GM18870 (cell line): Measurements from ENCODE around the gene RGS3.

Experiments used
- ATAC-seq: cut with Tn5 transposase; IDR thresholded peaks from one replicate; pipeline ENCODE4 v1.9.1; 2021; ENCODE audit warnings: moderate library complexity; ENCODE audit not compliant: unreplicated experiment

RGS3 gene

GRCh38 chr9:113464286-113464660, 746 bp downstream of the RGS3 start:
- ATAC-seq, result no peak

- no peak for ATAC-seq
Observed at GRCh38 chr9:113465599-113466140, 2.1 kb downstream of the RGS3 start.

GRCh38 chr9:113467183-113467582, 3.7 kb downstream of the RGS3 start:
- ATAC-seq, result no peak

- ATAC-seq, result no peak
Observed at GRCh38 chr9:113468716-113469448, 5.4 kb downstream of the RGS3 start.

- ATAC-seq, result no peak
Observed at GRCh38 chr9:113471143-113471542, 7.6 kb downstream of the RGS3 start.

- ATAC-seq, result no peak
Observed at GRCh38 chr9:113471566-113471965, 8.0 kb downstream of the RGS3 start.

- no peak for ATAC-seq
Observed at GRCh38 chr9:113472199-113472598, 8.7 kb downstream of the RGS3 start.

GRCh38 chr9:113474360-113475028, 11.0 kb downstream of the RGS3 start:
- no peak for ATAC-seq

GRCh38 chr9:113475031-113475430, 11.5 kb downstream of the RGS3 start:
- ATAC-seq, result no peak

GRCh38 chr9:113475992-113476391, 12.5 kb downstream of the RGS3 start:
- no peak for ATAC-seq

GRCh38 chr9:113476511-113476916, 13.0 kb downstream of the RGS3 start:
- no peak for ATAC-seq

GRCh38 chr9:113477058-113477457, 13.5 kb downstream of the RGS3 start:
- ATAC-seq, result no peak

GRCh38 chr9:113477661-113478060, 14.1 kb downstream of the RGS3 start:
- ATAC-seq, result no peak

GRCh38 chr9:113479174-113479621, 15.7 kb downstream of the RGS3 start:
- no peak for ATAC-seq

GRCh38 chr9:113480612-113481011, 17.1 kb downstream of the RGS3 start:
- ATAC-seq, result no peak

- no peak for ATAC-seq
Observed at GRCh38 chr9:113481176-113481787, 17.8 kb downstream of the RGS3 start.

GRCh38 chr9:113482341-113482740, 18.8 kb downstream of the RGS3 start:
- ATAC-seq, result no peak

GRCh38 chr9:113482991-113483675, 19.6 kb downstream of the RGS3 start:
- no peak for ATAC-seq

GRCh38 chr9:113483676-113484257, 20.2 kb downstream of the RGS3 start:
- ATAC-seq, result no peak

- ATAC-seq, result no peak
Observed at GRCh38 chr9:113484258-113484730, 20.8 kb downstream of the RGS3 start.

- no peak for ATAC-seq
Observed at GRCh38 chr9:113485761-113486115, 22.2 kb downstream of the RGS3 start.
